Endothelial cell of umbilical vein (primary cell): ENCODE measurements around the gene HPCAL4.

Experiments
- CTCF ChIP-seq, 2 donors: IDR thresholded peaks; 1 replicate in 1 of 2; 2 replicates in 1 of 2; pipeline ENCODE4 v1.5.1; 2011; ENCODE audit warnings: low read length in 2 of 2, mild to moderate bottlenecking in 2 of 2, moderate library complexity in 2 of 2, control low read depth in 1 of 2, inconsistent platforms in 1 of 2, low read depth in 1 of 2; ENCODE audit not compliant: insufficient read depth in 1 of 2; ENCODE audit errors: extremely low read depth in 1 of 2
- EZH2 ChIP-seq: IDR thresholded peaks from 2 replicates; pipeline ENCODE4 v1.6.1; 2012; ENCODE audit warnings: borderline replicate concordance, low read depth, mild to moderate bottlenecking, moderate library complexity, low read length, inconsistent platforms; ENCODE audit not compliant: severe bottlenecking
- JUN ChIP-seq: IDR thresholded peaks from 2 replicates; pipeline ENCODE4 v1.6.1; 2011; ENCODE audit warnings: borderline replicate concordance, low read depth; ENCODE audit not compliant: insufficient read length, insufficient read depth
- MYC ChIP-seq: IDR thresholded peaks from one replicate; pipeline ENCODE4 v1.6.1; 2011; ENCODE audit warnings: mild to moderate bottlenecking, low read depth, low read length
- POLR2A ChIP-seq: IDR thresholded peaks from 2 replicates; pipeline ENCODE4 v1.6.1; 2012; ENCODE audit warnings: low read depth, mild to moderate bottlenecking, control low read depth, low read length
- POLR2AphosphoS5 ChIP-seq: IDR thresholded peaks from 2 replicates; pipeline ENCODE4 v1.6.1; 2012; ENCODE audit warnings: low read depth, mild to moderate bottlenecking, control low read depth, low read length, moderate library complexity; ENCODE audit not compliant: insufficient read depth
- TF ChIP-seq, protein P1 (sequence below): IDR thresholded peaks from 2 replicates; pipeline ENCODE4 v1.6.1; 2011; ENCODE audit not compliant: insufficient read depth, insufficient read length

- TF ChIP-seq CTCF (IDR thresholded peaks at IDR 0.05; ENCODE audit: extremely low read depth in 1 of 2, insufficient read depth in 1 of 2, low read depth in 1 of 2, low read length in 2 of 2) (no peak), POLR2A (no peak), MYC (no peak), POLR2AphosphoS5 (no peak), EZH2 (no peak), JUN (no peak)
- TF ChIP-seq, protein P1, sequence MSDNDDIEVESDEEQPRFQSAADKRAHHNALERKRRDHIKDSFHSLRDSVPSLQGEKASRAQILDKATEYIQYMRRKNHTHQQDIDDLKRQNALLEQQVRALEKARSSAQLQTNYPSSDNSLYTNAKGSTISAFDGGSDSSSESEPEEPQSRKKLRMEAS, result no peak
Measured at GRCh38 chr1:39707506-39707905, 16.3 kb upstream of the HPCAL4 start.
